Endothelial cell (in vitro differentiated cells): Measurements from ENCODE around the gene FLNA. TPM values are rescaled to one million over a fixed set of nuclear protein-coding genes. Genes with fewer than 3 reads are reported as not detected.
"Not testable (repeated sequence)": the region's sequence is repeated elsewhere in the genome, so short reads cannot be mapped to it uniquely, and the experiment has no call there.

ENCODE experiments used
- DNase-seq: peaks from one replicate; pipeline ENCODE4 v3.0.0; 2021; ENCODE audit warnings: low spot score
- H3K27ac Mint-ChIP-seq: one replicate; pipeline ENCODE4 v1.8.0; 2021; ENCODE audit warnings: mixed read lengths, inconsistent platforms; ENCODE audit not compliant: unreplicated experiment
- H3K27me3 Mint-ChIP-seq: one replicate; pipeline ENCODE4 v1.8.0; 2021; ENCODE audit warnings: mild to moderate bottlenecking, moderate library complexity, mixed read lengths, inconsistent platforms; ENCODE audit not compliant: unreplicated experiment
- H3K36me3 Mint-ChIP-seq: one replicate; pipeline ENCODE4 v1.8.0; 2021; ENCODE audit warnings: mild to moderate bottlenecking, low read depth, mixed read lengths, inconsistent platforms; ENCODE audit not compliant: unreplicated experiment
- H3K4me1 Mint-ChIP-seq: one replicate; pipeline ENCODE4 v1.8.0; 2021; ENCODE audit warnings: mild to moderate bottlenecking, mixed read lengths, inconsistent platforms; ENCODE audit not compliant: unreplicated experiment
- H3K4me3 Mint-ChIP-seq: one replicate; pipeline ENCODE4 v1.8.0; 2021; ENCODE audit warnings: mild to moderate bottlenecking, mixed read lengths, inconsistent platforms; ENCODE audit not compliant: unreplicated experiment
- H3K9me3 Mint-ChIP-seq: one replicate; pipeline ENCODE4 v1.8.0; 2021; ENCODE audit warnings: mixed read lengths, inconsistent platforms; ENCODE audit not compliant: unreplicated experiment
- total RNA-seq: library from RNA; stranded (reverse); fragmentation: NEBNext Ultra II Directional; extraction: Animal tissue kit (Norgen Biotek cat#: 25700); gene quantifications from one replicate; pipeline ENCODE4 v1.2.1, GENCODE V29; 2021; ENCODE audit not compliant: unreplicated experiment
- TF ChIP-seq, protein P1 (sequence below): fragments of 200-600 bp; sonication (generic); IDR thresholded peaks from one replicate; pipeline ENCODE4 v1.5.0; 2021; ENCODE audit warnings: antibody characterized with exemption; ENCODE audit not compliant: unreplicated experiment

The FLNA gene
- total RNA-seq, 1 donor from 2014 or later: 1,022 TPM

DNA sequence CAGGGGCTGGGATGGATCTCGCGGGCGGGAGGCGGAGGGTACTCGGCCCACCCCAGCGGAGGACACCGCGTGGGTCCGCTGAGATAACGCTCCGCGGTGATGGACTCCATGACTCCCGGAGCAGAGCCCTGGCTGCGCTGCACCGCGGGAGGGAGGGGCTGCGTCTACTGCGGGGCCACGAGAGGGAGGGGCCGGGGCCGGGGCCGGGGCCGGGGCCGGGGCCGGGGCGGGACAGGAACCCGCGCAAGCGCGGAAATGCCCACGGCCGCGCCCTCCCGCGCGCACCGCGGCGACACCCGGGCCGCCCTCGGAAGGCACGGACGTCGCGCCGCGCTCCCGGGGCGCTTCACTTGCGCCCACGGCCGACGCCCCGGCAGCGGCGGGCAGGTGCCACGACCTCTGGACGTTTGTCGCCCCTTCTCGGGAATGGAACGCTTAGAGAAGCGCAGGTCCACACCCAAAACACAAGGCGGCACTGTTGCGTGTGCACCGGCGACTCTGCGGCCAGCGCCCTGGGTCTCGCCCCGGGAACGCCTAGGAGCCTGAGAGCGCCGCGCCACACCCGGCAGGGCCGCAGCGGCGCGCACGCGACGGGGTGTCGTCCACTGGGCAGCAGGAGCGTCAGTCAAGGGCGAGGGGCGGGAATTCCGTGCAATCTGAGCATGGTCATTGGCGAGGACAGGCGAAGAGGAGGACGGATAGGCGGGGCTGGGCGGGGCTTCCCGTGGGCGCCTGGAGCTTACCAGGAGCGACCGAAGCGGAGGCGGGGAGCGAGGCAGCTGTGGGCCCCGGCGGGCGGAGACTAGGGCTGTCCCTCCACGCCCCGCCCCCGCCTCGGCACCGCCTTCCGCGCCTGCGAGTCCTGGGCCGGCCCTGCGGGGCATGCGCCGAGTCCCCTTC is 32.8 kb downstream of the FLNA start:
- H3K36me3 Mint-ChIP-seq, H3K4me3 Mint-ChIP-seq, H3K27ac Mint-ChIP-seq: not testable (repeated sequence)

DNA sequence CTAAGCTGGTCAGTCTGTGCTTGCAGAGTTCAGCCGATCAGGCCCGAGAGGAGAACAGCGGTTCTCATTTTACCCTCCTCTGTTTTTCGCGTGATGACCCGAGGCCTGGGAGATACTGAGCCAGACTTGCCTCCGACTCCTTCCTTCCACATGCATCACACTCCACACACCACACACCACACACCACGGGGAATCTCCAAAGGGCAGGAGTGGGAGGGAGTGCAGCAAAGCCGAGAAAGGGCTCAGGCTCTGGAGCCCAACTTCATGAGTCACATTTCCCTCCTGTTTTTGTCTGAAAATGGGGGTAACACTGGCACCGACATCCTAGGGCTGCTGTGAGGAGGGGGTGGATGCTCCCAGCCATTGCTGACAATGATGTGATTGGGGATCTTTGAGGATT is 39.9 kb downstream of the FLNA start:
- Mint-ChIP-seq H3K9me3 (no peaks in the 10 kb centered on the region), H3K27me3 (no peaks in the 10 kb centered on the region), H3K4me3 (no peak overlapping the region), H3K27ac (no peak overlapping the region), H3K36me3 (no peaks in the 10 kb centered on the region), H3K4me1 (no peaks in the 10 kb centered on the region)
- no peak for DNase-seq
- TF ChIP-seq, protein P1, sequence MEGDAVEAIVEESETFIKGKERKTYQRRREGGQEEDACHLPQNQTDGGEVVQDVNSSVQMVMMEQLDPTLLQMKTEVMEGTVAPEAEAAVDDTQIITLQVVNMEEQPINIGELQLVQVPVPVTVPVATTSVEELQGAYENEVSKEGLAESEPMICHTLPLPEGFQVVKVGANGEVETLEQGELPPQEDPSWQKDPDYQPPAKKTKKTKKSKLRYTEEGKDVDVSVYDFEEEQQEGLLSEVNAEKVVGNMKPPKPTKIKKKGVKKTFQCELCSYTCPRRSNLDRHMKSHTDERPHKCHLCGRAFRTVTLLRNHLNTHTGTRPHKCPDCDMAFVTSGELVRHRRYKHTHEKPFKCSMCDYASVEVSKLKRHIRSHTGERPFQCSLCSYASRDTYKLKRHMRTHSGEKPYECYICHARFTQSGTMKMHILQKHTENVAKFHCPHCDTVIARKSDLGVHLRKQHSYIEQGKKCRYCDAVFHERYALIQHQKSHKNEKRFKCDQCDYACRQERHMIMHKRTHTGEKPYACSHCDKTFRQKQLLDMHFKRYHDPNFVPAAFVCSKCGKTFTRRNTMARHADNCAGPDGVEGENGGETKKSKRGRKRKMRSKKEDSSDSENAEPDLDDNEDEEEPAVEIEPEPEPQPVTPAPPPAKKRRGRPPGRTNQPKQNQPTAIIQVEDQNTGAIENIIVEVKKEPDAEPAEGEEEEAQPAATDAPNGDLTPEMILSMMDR: no peak

More for the DNA sequence above, 32.8 kb downstream of the FLNA start:
- not testable (repeated sequence) for H3K4me1 Mint-ChIP-seq, H3K27me3 Mint-ChIP-seq, H3K9me3 Mint-ChIP-seq, DNase-seq

DNA sequence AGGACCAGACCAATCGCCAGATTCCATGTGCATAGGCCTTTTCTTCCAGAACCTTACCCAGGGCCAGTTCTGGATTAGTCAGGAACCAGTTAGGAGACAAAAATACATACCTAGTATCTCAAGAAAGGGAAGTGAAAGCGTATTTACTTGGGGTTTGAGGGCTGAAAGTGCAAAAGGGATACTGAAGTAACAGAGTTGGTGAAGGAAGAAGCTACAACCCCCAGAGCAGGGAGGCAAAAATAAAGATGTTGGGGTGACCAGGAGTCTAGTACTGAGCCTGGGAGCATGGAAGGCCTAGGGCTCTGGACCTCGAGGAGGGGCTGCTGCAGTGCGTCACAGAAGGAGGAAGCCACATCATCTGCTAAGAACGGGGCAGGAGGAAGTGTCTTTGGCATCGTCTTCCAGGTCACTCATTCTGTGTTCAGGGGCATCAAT is 40.6 kb downstream of the FLNA start:
- no peak for DNase-seq
- H3K27ac Mint-ChIP-seq: no peak overlapping the region
- no peaks in the 10 kb centered on the region for H3K4me1 Mint-ChIP-seq
- TF ChIP-seq, protein P1: no peak
- no peaks in the 10 kb centered on the region for H3K27me3 Mint-ChIP-seq
- no peaks in the 10 kb centered on the region for H3K36me3 Mint-ChIP-seq
- H3K4me3 Mint-ChIP-seq: no peak overlapping the region
- no peaks in the 10 kb centered on the region for H3K9me3 Mint-ChIP-seq

DNA sequence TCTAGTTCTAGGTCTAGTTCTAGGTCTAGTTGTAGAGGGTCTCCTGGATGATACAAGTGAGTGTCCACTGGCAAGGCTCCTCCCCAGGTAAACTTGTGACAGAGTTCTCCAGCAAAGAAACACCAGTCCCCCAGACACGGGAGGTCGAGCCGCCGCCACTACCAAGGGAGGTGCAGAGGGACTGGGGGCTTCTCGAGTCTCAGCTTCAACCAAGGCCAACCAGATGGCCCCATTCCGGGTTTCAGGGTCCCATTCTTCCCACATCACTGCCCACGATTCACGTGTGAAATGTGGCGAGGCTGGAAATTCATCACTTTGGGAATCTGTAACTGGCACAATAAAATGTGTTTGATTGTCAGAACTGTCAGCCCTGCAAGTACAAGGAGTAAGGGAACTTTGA is 41.3 kb downstream of the FLNA start:
- no peak overlapping the region for H3K4me3 Mint-ChIP-seq
- no peaks in the 10 kb centered on the region for H3K4me1 Mint-ChIP-seq
- H3K9me3 Mint-ChIP-seq: no peaks in the 10 kb centered on the region
- no peak for DNase-seq
- H3K36me3 Mint-ChIP-seq: no peaks in the 10 kb centered on the region
- no peaks in the 10 kb centered on the region for H3K27me3 Mint-ChIP-seq
- no peak overlapping the region for H3K27ac Mint-ChIP-seq
- TF ChIP-seq, protein P1: no peak

DNA sequence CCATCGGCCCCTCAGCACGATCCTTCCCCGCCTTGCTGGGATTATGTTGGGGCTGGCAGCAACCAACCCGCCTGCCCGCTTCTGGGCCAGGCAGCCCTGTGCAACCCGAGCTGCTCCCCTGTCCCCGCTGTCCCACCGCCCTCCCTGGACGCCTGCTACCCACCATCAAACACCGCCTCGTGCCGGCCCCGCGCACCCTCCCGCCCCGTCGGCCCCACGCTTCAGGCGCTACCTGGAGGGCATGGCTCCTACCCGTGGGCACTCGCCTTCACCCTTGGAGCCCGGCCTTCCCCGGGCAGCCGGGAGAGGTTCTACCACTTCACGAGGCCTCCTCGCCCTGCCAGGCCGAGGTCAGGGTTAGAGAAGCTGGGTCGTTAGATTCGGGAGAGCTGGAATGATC is 41.9 kb downstream of the FLNA start:
- no peaks in the 10 kb centered on the region for H3K27me3 Mint-ChIP-seq
- no peak for DNase-seq
- no peaks in the 10 kb centered on the region for H3K36me3 Mint-ChIP-seq
- no peaks in the 10 kb centered on the region for H3K9me3 Mint-ChIP-seq
- H3K27ac Mint-ChIP-seq: no peak overlapping the region
- H3K4me1 Mint-ChIP-seq: no peaks in the 10 kb centered on the region
- TF ChIP-seq, protein P1: no peak
- H3K4me3 Mint-ChIP-seq: no peak overlapping the region
